Suprapubic skin (tissue), 4 donors: ENCODE measurements around the gene L3MBTL4. TPM values are rescaled to one million over a fixed set of nuclear protein-coding genes. Genes with fewer than 3 reads are reported as not detected.

Experiments used
- DNase-seq, 2 donors: peaks; one replicate each; pipeline ENCODE4 v3.0.0-alpha.2; 2019; ENCODE audit warnings: low spot score in 2 of 2
- H3K27ac ChIP-seq: fragments of 200-600 bp; sonication (generic); one replicate; pipeline ENCODE4 v1.5.1; 2019
- H3K27me3 ChIP-seq: fragments of 200-600 bp; sonication (generic); one replicate; pipeline ENCODE4 v1.5.1; 2019
- H3K36me3 ChIP-seq: fragments of 200-600 bp; sonication (generic); one replicate; pipeline ENCODE4 v1.5.1; 2019
- H3K4me1 ChIP-seq: fragments of 200-600 bp; sonication (generic); one replicate; pipeline ENCODE4 v1.5.1; 2019
- H3K4me3 ChIP-seq: fragments of 200-600 bp; sonication (generic); one replicate; pipeline ENCODE4 v1.5.1; 2019; ENCODE audit warnings: mild to moderate bottlenecking
- H3K9me3 ChIP-seq: fragments of 200-600 bp; sonication (generic); one replicate; pipeline ENCODE4 v1.5.1; 2019
- EP300 ChIP-seq: sonication (generic); formaldehyde crosslinking; IDR thresholded peaks from one replicate; pipeline ENCODE4 v1.6.1; 2017; ENCODE audit warnings: antibody characterized with exemption
- POLR2A ChIP-seq, 2 donors: fragments of 450-650 bp; IDR thresholded peaks; one replicate each; pipeline ENCODE4 v1.6.1; 2017; ENCODE audit warnings: antibody characterized with exemption in 2 of 2, mild to moderate bottlenecking in 2 of 2, moderate library complexity in 2 of 2
- POLR2AphosphoS5 ChIP-seq, 3 donors: sonication (generic); formaldehyde crosslinking; IDR thresholded peaks; one replicate each; pipeline ENCODE4 v1.6.1; 2017; ENCODE audit warnings: antibody characterized with exemption in 3 of 3
- WGBS: methylation state at CpG from one replicate; pipeline ENCODE4 v1.1.5; 2018; 5-methylcytosine and 5-hydroxymethylcytosine counted together
- total RNA-seq, 4 donors: library from RNA; depleted of rRNA; stranded (reverse); fragments of >200 nt; gene quantifications; one replicate each; pipeline ENCODE4 v1.1.0, GENCODE V29; 2016
- TF ChIP-seq, protein P1 (sequence below), 2 donors: fragments of 200-600 bp in 1 of 2; fragments of 450-650 bp in 1 of 2; sonication (generic) in 1 of 2; IDR thresholded peaks; one replicate each; pipeline ENCODE4 v1.5.1; 2016 to 2019; ENCODE audit warnings: antibody characterized with exemption in 2 of 2, mild to moderate bottlenecking in 1 of 2, moderate library complexity in 1 of 2

Gene L3MBTL4
- total RNA-seq, 4 donors from 2014 or later = 11.9 to 29.9 (median 14.4) TPM

GRCh38 chr18:6018671-6019070 is 396.0 kb downstream of the L3MBTL4 start:
- H3K27ac ChIP-seq = no peak overlapping the region
- 96% methylated on average over 1 of the region's 1 CpG for WGBS
- no peaks in the 10 kb centered on the region for H3K36me3 ChIP-seq
- H3K9me3 ChIP-seq = no peaks in the 10 kb centered on the region
- no peaks in the 10 kb centered on the region for H3K4me1 ChIP-seq
- no peaks in the 10 kb centered on the region for H3K27me3 ChIP-seq
- TF ChIP-seq, protein P1, sequence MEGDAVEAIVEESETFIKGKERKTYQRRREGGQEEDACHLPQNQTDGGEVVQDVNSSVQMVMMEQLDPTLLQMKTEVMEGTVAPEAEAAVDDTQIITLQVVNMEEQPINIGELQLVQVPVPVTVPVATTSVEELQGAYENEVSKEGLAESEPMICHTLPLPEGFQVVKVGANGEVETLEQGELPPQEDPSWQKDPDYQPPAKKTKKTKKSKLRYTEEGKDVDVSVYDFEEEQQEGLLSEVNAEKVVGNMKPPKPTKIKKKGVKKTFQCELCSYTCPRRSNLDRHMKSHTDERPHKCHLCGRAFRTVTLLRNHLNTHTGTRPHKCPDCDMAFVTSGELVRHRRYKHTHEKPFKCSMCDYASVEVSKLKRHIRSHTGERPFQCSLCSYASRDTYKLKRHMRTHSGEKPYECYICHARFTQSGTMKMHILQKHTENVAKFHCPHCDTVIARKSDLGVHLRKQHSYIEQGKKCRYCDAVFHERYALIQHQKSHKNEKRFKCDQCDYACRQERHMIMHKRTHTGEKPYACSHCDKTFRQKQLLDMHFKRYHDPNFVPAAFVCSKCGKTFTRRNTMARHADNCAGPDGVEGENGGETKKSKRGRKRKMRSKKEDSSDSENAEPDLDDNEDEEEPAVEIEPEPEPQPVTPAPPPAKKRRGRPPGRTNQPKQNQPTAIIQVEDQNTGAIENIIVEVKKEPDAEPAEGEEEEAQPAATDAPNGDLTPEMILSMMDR (IDR thresholded peaks at IDR 0.05) = no peak
- TF ChIP-seq EP300 = no peak
- no peak for DNase-seq
- H3K4me3 ChIP-seq = no peak overlapping the region

DNA sequence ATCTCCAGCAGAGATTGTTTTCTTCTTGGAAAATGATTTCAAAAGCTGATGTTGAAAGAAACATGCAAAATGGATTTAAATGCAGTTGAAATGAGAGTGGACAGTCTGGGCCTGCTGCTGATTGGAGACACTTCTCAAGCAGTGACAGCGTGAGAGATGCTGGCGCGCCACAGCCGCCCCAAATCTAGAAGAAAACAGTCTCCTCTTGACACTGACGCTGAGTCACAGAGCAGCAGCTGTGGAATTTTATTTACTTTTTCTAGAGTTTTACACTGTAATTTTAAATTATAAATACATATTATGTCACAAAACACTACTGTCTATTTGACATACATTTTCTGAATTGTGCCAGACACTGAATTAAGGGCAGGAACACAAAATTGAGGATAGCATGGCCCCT is 397.5 kb downstream of the L3MBTL4 start:
- no peak for TF ChIP-seq POLR2A (IDR thresholded peaks at IDR 0.05)
- TF ChIP-seq POLR2AphosphoS5 (IDR thresholded peaks at IDR 0.05) = no peak
- no peak for TF ChIP-seq EP300
- TF ChIP-seq, protein P1 (IDR thresholded peaks at IDR 0.05) = no peak
- Histone ChIP-seq H3K27ac (no peak overlapping the region), H3K36me3 (no peaks in the 10 kb centered on the region), H3K4me1 (peaks cover 4% of the 10 kb centered on the region), H3K9me3 (no peaks in the 10 kb centered on the region), H3K27me3 (no peaks in the 10 kb centered on the region), H3K4me3 (no peak overlapping the region)
- WGBS = 83% methylated on average over 5 of the region's 5 CpGs
- no peak for DNase-seq

DNA sequence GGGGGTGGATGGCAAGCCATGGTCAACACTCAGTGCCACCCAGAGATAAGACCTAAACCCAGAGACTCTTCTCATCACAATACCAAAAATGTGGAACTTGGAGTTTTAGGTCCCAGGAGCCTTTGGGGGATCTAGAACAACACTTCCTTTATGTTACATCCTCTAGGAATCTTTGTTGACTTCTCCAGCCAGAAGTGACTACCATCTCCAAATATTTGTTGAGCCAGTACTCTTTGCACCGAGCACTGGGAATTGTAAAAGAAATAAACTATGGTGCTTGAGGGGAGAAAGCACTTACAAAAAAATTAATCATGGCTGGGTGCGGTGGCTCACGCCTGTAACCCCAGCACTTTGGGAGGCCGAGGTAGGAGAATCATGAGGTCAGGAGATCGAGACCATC is 399.3 kb downstream of the L3MBTL4 start:
- WGBS = 94% methylated on average over 5 of the region's 5 CpGs
- Histone ChIP-seq H3K36me3 (no peaks in the 10 kb centered on the region), H3K9me3 (no peaks in the 10 kb centered on the region), H3K27me3 (no peaks in the 10 kb centered on the region), H3K27ac (no peak overlapping the region), H3K4me1 (peaks cover 4% of the 10 kb centered on the region), H3K4me3 (no peak overlapping the region)
- no peak for TF ChIP-seq POLR2AphosphoS5 (IDR thresholded peaks at IDR 0.05)
- TF ChIP-seq EP300 = no peak
- TF ChIP-seq POLR2A (IDR thresholded peaks at IDR 0.05) = no peak
- TF ChIP-seq, protein P1 (IDR thresholded peaks at IDR 0.05) = no peak
- no peak for DNase-seq

GRCh38 chr18:6013171-6013810 is 401.4 kb downstream of the L3MBTL4 start:
- Histone ChIP-seq H3K36me3 (no peaks in the 10 kb centered on the region), H3K9me3 (no peaks in the 10 kb centered on the region), H3K27me3 (no peaks in the 10 kb centered on the region), H3K4me3 (no peak overlapping the region), H3K27ac (no peak overlapping the region), H3K4me1 (peaks cover 4% of the 10 kb centered on the region)
- DNase-seq = no peak
- WGBS = 58% methylated on average over 11 of the region's 11 CpGs
- TF ChIP-seq, protein P1 (IDR thresholded peaks at IDR 0.05) = no peak
- TF ChIP-seq POLR2AphosphoS5 (IDR thresholded peaks at IDR 0.05) (no peak), EP300 (no peak), POLR2A (IDR thresholded peaks at IDR 0.05) (no peak)

DNA sequence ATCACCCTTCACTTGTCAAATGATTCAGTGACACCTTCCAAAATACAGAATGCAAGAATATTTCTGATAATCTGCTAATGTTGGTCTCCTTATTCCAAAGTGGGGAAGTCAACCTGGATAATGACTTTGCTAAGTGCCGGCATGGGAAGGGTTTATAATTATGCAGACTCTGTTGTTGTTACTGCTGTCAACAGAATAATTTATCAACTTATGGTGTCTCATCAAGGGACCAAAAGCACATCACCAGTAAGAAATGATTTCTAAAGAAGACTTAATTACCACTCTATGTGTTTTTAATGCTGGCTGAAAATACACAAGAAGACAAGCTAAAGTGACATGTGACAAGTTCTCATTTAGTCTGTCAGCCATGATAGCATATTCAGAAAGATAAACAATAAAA is 403.8 kb downstream of the L3MBTL4 start:
- no peak for TF ChIP-seq POLR2A (IDR thresholded peaks at IDR 0.05)
- no peak for TF ChIP-seq EP300
- no peak for TF ChIP-seq POLR2AphosphoS5 (IDR thresholded peaks at IDR 0.05)
- TF ChIP-seq, protein P1 (IDR thresholded peaks at IDR 0.05) = no peak
- DNase-seq = no peak
- no peak overlapping the region for H3K27ac ChIP-seq
- peaks cover 4% of the 10 kb centered on the region for H3K4me1 ChIP-seq
- H3K27me3 ChIP-seq = no peaks in the 10 kb centered on the region
- H3K4me3 ChIP-seq = no peak overlapping the region
- H3K9me3 ChIP-seq = no peaks in the 10 kb centered on the region
- 89% methylated on average over 1 of the region's 1 CpG for WGBS
- H3K36me3 ChIP-seq = no peaks in the 10 kb centered on the region
